Trophoblast cell (in vitro differentiated cells and primary cell): ENCODE data around the gene ELAVL3.
"Not testable (repeated sequence)": the region's sequence is repeated elsewhere in the genome, so short reads cannot be mapped to it uniquely, and the experiment has no call there.

Source experiments
- DNase-seq, 2 donors: peaks; one replicate each; pipeline ENCODE4 v3.0.0-alpha.2; 2016
- H2AFZ ChIP-seq: 2 replicates; pipeline ENCODE4 v1.6.1; 2013; ENCODE audit warnings: low read length, moderate library complexity, mild to moderate bottlenecking; ENCODE audit not compliant: insufficient read depth, poor library complexity
- H2AK5ac ChIP-seq: 2 replicates; pipeline ENCODE4 v1.6.1; 2013; ENCODE audit warnings: mild to moderate bottlenecking, low read length
- H2BK120ac ChIP-seq: 2 replicates; pipeline ENCODE4 v1.6.1; 2013; ENCODE audit warnings: low read length, mild to moderate bottlenecking, moderate library complexity; ENCODE audit not compliant: insufficient read depth, poor library complexity
- H2BK12ac ChIP-seq: 2 replicates; pipeline ENCODE4 v1.6.1; 2013; ENCODE audit warnings: mild to moderate bottlenecking, low read length, moderate library complexity
- H2BK5ac ChIP-seq: 2 replicates; pipeline ENCODE4 v1.6.1; 2013; ENCODE audit warnings: low read length, low read depth, moderate library complexity, mild to moderate bottlenecking; ENCODE audit not compliant: poor library complexity
- H3K14ac ChIP-seq: 2 replicates; pipeline ENCODE4 v1.6.1; 2013; ENCODE audit warnings: mild to moderate bottlenecking, low read length
- H3K18ac ChIP-seq: 2 replicates; pipeline ENCODE4 v1.6.1; 2013; ENCODE audit warnings: mild to moderate bottlenecking, low read length
- H3K23ac ChIP-seq: 2 replicates; pipeline ENCODE4 v1.6.1; 2013; ENCODE audit warnings: low read length
- H3K27ac ChIP-seq: 2 replicates; pipeline ENCODE4 v1.5.1; 2013; ENCODE audit warnings: low read depth, mild to moderate bottlenecking, inconsistent platforms, low read length, moderate library complexity
- H3K27me3 ChIP-seq: 2 replicates; pipeline ENCODE4 v1.6.1; 2013; ENCODE audit warnings: inconsistent platforms, mild to moderate bottlenecking, low read length, moderate library complexity; ENCODE audit not compliant: insufficient read depth
- H3K36me3 ChIP-seq, 2 experiments: 1 replicate in 1 of 2; 2 replicates in 1 of 2; pipeline ENCODE4 v1.6.1; 2013; ENCODE audit warnings: low read length in 2 of 2, mild to moderate bottlenecking in 2 of 2, moderate library complexity in 1 of 2; ENCODE audit not compliant: insufficient read depth in 2 of 2, control insufficient read depth in 1 of 2
- H3K4ac ChIP-seq: 2 replicates; pipeline ENCODE4 v1.6.1; 2013; ENCODE audit warnings: low read depth, mild to moderate bottlenecking, low read length, moderate library complexity
- H3K4me1 ChIP-seq, 2 experiments: 1 replicate in 1 of 2; 2 replicates in 1 of 2; pipeline ENCODE4 v1.6.1; 2013; ENCODE audit warnings: low read length in 2 of 2, mild to moderate bottlenecking in 2 of 2, moderate library complexity in 1 of 2; ENCODE audit not compliant: insufficient read depth in 2 of 2, control insufficient read depth in 1 of 2
- H3K4me2 ChIP-seq: 2 replicates; pipeline ENCODE4 v1.6.1; 2013; ENCODE audit warnings: inconsistent platforms, mild to moderate bottlenecking, low read length, moderate library complexity
- H3K4me3 ChIP-seq: 2 replicates; pipeline ENCODE4 v1.5.1; 2013; ENCODE audit warnings: mild to moderate bottlenecking, low read depth, low read length, inconsistent platforms
- H3K79me1 ChIP-seq: one replicate; pipeline ENCODE4 v1.6.1; 2013; ENCODE audit warnings: low read length
- H3K79me2 ChIP-seq: 2 replicates; pipeline ENCODE4 v1.6.1; 2013; ENCODE audit warnings: low read length, mild to moderate bottlenecking; ENCODE audit not compliant: control insufficient read depth, insufficient read depth, poor library complexity
- H3K9ac ChIP-seq: 2 replicates; pipeline ENCODE4 v1.6.1; 2013; ENCODE audit warnings: mild to moderate bottlenecking, low read length
- H3K9me3 ChIP-seq: 2 replicates; pipeline ENCODE4 v1.6.1; 2013; ENCODE audit warnings: low read depth, mild to moderate bottlenecking, control low read depth, inconsistent platforms, low read length; ENCODE audit not compliant: insufficient read depth
- H4K12ac ChIP-seq: 2 replicates; pipeline ENCODE4 v1.6.1; 2013; ENCODE audit warnings: low read depth, mild to moderate bottlenecking, low read length, moderate library complexity
- H4K8ac ChIP-seq: 2 replicates; pipeline ENCODE4 v1.6.1; 2013; ENCODE audit warnings: low read depth, mild to moderate bottlenecking, low read length, moderate library complexity
- H4K91ac ChIP-seq: one replicate; pipeline ENCODE4 v1.6.1; 2013; ENCODE audit warnings: low read depth, mild to moderate bottlenecking, low read length, moderate library complexity
- WGBS: extraction: QIAGEN DNeasy Blood & Tissue Kit; methylation state at CpG from one replicate; pipeline ENCODE4 v1.1.7; 2013; ENCODE audit warnings: missing lambda C conversion rate; ENCODE audit not compliant: insufficient read length, insufficient coverage; ENCODE audit errors: extremely low coverage; 5-methylcytosine and 5-hydroxymethylcytosine counted together

ELAVL3 gene

DNA sequence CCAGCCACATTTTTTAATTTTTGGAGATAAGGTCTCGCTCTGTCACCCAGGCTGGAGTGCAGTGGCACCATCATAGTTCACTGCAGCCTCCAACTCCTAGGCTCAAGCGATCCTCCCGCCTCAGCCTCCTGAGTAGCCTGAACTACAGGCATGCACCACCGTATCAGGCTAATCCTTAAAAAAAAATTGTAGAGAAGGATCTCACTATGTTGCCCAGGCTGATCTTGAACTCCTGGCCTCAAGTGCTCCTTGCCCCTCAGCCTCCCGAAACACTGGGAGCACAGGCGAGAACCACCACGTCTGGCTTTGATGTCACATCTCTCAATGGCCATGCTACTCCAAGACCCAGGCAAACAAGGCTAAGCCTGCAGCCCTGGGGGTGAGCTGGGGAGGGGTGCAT is 24.2 kb downstream of the ELAVL3 start:
- Histone ChIP-seq H2BK12ac (no peak overlapping the region), H3K4ac (no peak overlapping the region), H2AFZ (no peak overlapping the region), H3K4me2 (no peak overlapping the region), H3K36me3 (no peaks in the 10 kb centered on the region), H3K18ac (no peak overlapping the region), H4K8ac (no peak overlapping the region), H3K23ac (no peak overlapping the region), H3K14ac (no peak overlapping the region), H3K4me3 (no peak overlapping the region), H4K91ac (no peak overlapping the region), H2BK5ac (no peak overlapping the region), H3K27me3 (no peaks in the 10 kb centered on the region), H4K12ac (no peak overlapping the region), H3K4me1 (no peaks in the 10 kb centered on the region), H2AK5ac (no peak overlapping the region), H3K79me1 (no peaks in the 10 kb centered on the region), H3K79me2 (no peaks in the 10 kb centered on the region), H2BK120ac (no peak overlapping the region), H3K27ac (no peak overlapping the region), H3K9ac (no peak overlapping the region), H3K9me3 (peaks cover 3% of the 10 kb centered on the region)
- WGBS = no CpG with 5 or more reads among the region's 7 CpGs
- DNase-seq = no peak

- not testable (repeated sequence) for H3K4me1 ChIP-seq, H3K79me2 ChIP-seq, H3K14ac ChIP-seq, H3K4ac ChIP-seq, H4K91ac ChIP-seq, H2BK120ac ChIP-seq, H3K4me2 ChIP-seq, H4K12ac ChIP-seq, H2BK5ac ChIP-seq, H3K27ac ChIP-seq, H4K8ac ChIP-seq, H2AK5ac ChIP-seq, H2AFZ ChIP-seq, H3K9me3 ChIP-seq, H2BK12ac ChIP-seq, DNase-seq, H3K79me1 ChIP-seq, H3K9ac ChIP-seq, H3K18ac ChIP-seq, H3K4me3 ChIP-seq, H3K27me3 ChIP-seq, H3K36me3 ChIP-seq, H3K23ac ChIP-seq
- no CpG with 5 or more reads among the region's 9 CpGs for WGBS
These were observed 25.7 kb downstream of the ELAVL3 start for GRCh38 chr19:11455233-11455554.

DNA sequence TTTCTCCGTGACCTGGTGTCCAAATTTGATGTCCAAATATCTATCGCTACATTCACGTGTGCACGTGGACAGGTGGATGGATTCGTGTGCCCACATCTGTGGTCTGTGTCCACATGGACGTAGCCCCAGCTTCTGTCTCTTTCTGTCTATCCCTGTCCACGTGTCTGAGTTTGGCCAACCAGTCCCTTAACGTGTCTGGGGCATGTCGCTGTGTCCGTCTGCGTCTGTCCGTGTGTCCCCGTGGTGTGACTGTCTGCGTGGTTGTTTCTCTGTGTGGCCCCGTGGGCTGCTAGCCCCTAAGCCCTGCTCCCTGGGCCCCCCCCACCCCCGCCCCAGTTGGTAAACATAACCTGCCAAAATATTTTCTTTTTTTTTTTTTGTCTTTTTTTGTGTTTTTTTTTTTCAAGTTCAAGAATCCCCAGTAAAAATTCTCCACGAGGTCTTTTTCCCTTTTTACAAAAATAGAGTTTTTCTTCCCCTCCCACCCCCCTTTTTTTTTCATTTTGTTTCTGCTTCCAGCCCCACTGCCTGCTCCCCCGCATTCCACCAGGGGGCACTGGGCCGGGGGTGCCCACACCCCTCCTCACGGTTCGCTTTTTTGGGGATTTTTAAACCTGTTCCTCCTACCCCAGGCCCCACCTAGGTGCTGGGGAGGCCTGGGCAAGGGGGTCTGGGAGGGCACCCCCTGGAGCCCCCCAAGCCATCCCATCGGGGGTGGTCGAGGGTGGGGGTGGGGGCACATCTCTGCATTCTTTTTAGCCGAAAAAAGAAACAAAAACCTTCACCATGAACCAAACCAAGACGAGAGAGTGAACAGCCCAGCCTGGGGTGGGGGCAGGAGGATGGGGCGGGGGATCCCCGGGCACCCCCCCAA is 27.1 kb downstream of the ELAVL3 start:
- Histone ChIP-seq H3K4me1 (no peaks in the 10 kb centered on the region), H3K27me3 (no peaks in the 10 kb centered on the region), H2BK12ac (no peak overlapping the region), H3K79me2 (no peaks in the 10 kb centered on the region), H2AK5ac (no peak overlapping the region), H3K4me3 (no peak overlapping the region), H3K4me2 (no peak overlapping the region), H4K91ac (no peak overlapping the region), H3K4ac (no peak overlapping the region), H3K23ac (no peak overlapping the region), H3K18ac (no peak overlapping the region), H3K9me3 (peaks cover 3% of the 10 kb centered on the region), H3K27ac (no peak overlapping the region), H4K8ac (peak overlapping the region; percentile 18), H3K9ac (no peak overlapping the region), H3K79me1 (no peaks in the 10 kb centered on the region), H2BK5ac (no peak overlapping the region), H4K12ac (no peak overlapping the region), H3K36me3 (peaks cover 13 to 18% of the 10 kb centered on the region in 2 experiments), H2AFZ (no peak overlapping the region), H3K14ac (no peak overlapping the region), H2BK120ac (no peak overlapping the region)
- no CpG with 5 or more reads among the region's 27 CpGs for WGBS
- DNase-seq = no peak

DNA sequence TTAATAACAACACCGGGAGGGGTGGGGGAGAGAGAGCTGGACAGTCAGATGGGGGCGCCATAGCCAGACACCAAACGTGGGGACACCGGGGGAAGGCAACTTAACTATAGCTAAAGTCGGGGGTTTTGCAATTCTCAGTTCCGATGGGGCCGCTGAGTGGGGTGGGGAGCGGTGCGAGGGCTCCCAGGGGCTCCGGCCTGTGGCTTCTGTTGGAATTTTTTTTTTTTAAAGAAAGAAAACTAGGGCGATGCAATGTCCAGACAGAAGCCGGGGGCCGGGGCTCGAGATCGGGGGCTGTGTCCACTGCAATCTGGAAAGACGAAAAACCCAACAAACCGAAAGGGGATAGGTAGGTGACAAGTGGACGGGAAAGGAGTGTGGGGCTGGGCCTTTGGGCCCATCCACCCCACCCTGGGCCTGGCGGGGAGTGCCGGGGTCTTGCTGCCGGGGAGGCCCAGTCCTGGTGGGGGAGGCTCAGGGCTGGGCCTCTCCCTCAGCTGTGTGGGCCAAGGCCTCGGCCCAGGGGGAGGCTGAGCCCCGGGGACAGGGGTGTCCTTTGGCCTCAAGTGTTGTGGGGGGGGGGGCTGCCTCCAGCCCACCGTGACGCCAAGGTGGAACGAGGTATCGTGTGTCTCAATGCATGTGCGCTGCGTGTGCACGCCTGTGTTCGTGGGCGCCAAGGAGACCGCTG is 28.1 kb downstream of the ELAVL3 start:
- no peak overlapping the region for H3K4ac ChIP-seq
- no peak overlapping the region for H2BK120ac ChIP-seq
- H4K91ac ChIP-seq = no peak overlapping the region
- H3K4me2 ChIP-seq = no peak overlapping the region
- no peak overlapping the region for H2BK12ac ChIP-seq
- H4K12ac ChIP-seq = no peak overlapping the region
- no peak overlapping the region for H3K23ac ChIP-seq
- H3K9me3 ChIP-seq = no peaks in the 10 kb centered on the region
- no peak overlapping the region for H3K18ac ChIP-seq
- no peaks in the 10 kb centered on the region for H3K4me1 ChIP-seq
- DNase-seq = no peak
- no peak overlapping the region for H2AFZ ChIP-seq
- no peak overlapping the region for H2BK5ac ChIP-seq
- no peak overlapping the region for H3K4me3 ChIP-seq
- H3K9ac ChIP-seq = no peak overlapping the region
- H3K27me3 ChIP-seq = no peaks in the 10 kb centered on the region
- WGBS = no CpG with 5 or more reads among the region's 33 CpGs
- no peak overlapping the region for H3K27ac ChIP-seq
- no peak overlapping the region for H4K8ac ChIP-seq
- no peak overlapping the region for H3K14ac ChIP-seq
- peaks cover 22 to 27% of the 10 kb centered on the region in 2 experiments for H3K36me3 ChIP-seq
- H3K79me2 ChIP-seq = no peaks in the 10 kb centered on the region
- H3K79me1 ChIP-seq = no peaks in the 10 kb centered on the region
- no peak overlapping the region for H2AK5ac ChIP-seq
